Keratinocyte (primary cell): ENCODE measurements around the gene RANBP3L. TPM values are rescaled to one million over a fixed set of nuclear protein-coding genes. Genes with fewer than 3 reads are reported as not detected.

Experiments used
- DNase-seq: peaks from one replicate; pipeline ENCODE4 v3.0.0-alpha.2; 2011; ENCODE audit warnings: low read depth, missing footprints, low spot score
- FAIRE-seq: peaks from 2 replicates; lab custom pipeline; 2011; peaks lifted over from hg19 to GRCh38; lab: Jason Lieb, UNC
- H2AFZ ChIP-seq: 2 replicates; pipeline ENCODE4 v1.6.0; 2012; ENCODE audit warnings: low read length, control low read depth, inconsistent platforms; ENCODE audit not compliant: control insufficient read depth
- H3K27ac ChIP-seq: 2 replicates; pipeline ENCODE4 v1.5.1; 2011; ENCODE audit warnings: low read length; ENCODE audit not compliant: control insufficient read depth, insufficient read depth
- H3K27me3 ChIP-seq: 3 replicates; pipeline ENCODE4 v1.6.0; 2011; ENCODE audit warnings: low read length; ENCODE audit not compliant: control insufficient read depth, insufficient read depth; ENCODE audit errors: extremely low read depth
- H3K36me3 ChIP-seq, 2 experiments: 2 replicates in 1 of 2; 3 replicates in 1 of 2; pipeline ENCODE4 v1.5.1; 2011; ENCODE audit warnings: low read length in 2 of 2, mild to moderate bottlenecking in 1 of 2; ENCODE audit not compliant: control insufficient read depth in 2 of 2, insufficient read depth in 2 of 2; ENCODE audit errors: extremely low read depth in 1 of 2
- H3K4me1 ChIP-seq: 3 replicates; pipeline ENCODE4 v1.5.1; 2011; ENCODE audit warnings: low read length; ENCODE audit not compliant: control insufficient read depth, insufficient read depth; ENCODE audit errors: extremely low read depth
- H3K4me2 ChIP-seq: 3 replicates; pipeline ENCODE4 v1.6.0; 2011; ENCODE audit warnings: low read depth, low read length; ENCODE audit not compliant: control insufficient read depth, insufficient read depth; ENCODE audit errors: extremely low read depth
- H3K4me3 ChIP-seq, 3 experiments: fragments of 200-600 bp in 1 of 3; sonication (generic) in 1 of 3; 2 replicates in 2 of 3; 3 replicates in 1 of 3; pipeline ENCODE4 v1.5.1; 2011 to 2016; ENCODE audit warnings: low read length in 3 of 3, mild to moderate bottlenecking in 3 of 3, control low read depth in 2 of 3, inconsistent platforms in 1 of 3, low read depth in 1 of 3, mixed read lengths in 1 of 3, mixed run types in 1 of 3, moderate library complexity in 1 of 3; ENCODE audit not compliant: control insufficient read depth in 2 of 3, insufficient read depth in 2 of 3; ENCODE audit errors: extremely low read depth in 1 of 3
- H3K79me2 ChIP-seq: 2 replicates; pipeline ENCODE4 v1.6.0; 2012; ENCODE audit warnings: low read length; ENCODE audit not compliant: control insufficient read depth, insufficient read depth
- H3K9ac ChIP-seq: 3 replicates; pipeline ENCODE4 v1.6.0; 2011; ENCODE audit warnings: low read length; ENCODE audit not compliant: control insufficient read depth, insufficient read depth; ENCODE audit errors: extremely low read depth
- H3K9me1 ChIP-seq: 3 replicates; pipeline ENCODE4 v1.6.0; 2011; ENCODE audit warnings: low read length; ENCODE audit not compliant: control insufficient read depth, insufficient read depth; ENCODE audit errors: extremely low read depth
- H3K9me3 ChIP-seq: 2 replicates; pipeline ENCODE4 v1.5.1; 2012; ENCODE audit warnings: low read depth, low read length; ENCODE audit not compliant: control insufficient read depth
- H4K20me1 ChIP-seq: 3 replicates; pipeline ENCODE4 v1.6.0; 2011; ENCODE audit warnings: low read length; ENCODE audit not compliant: control insufficient read depth, insufficient read depth; ENCODE audit errors: extremely low read depth
- EZH2 ChIP-seq: IDR thresholded peaks from one replicate; pipeline ENCODE4 v1.6.1; 2012; ENCODE audit warnings: inconsistent platforms, mild to moderate bottlenecking, low read length, moderate library complexity
- dilution Hi-C: fragments of 300-500 bp; cut with MboI; formaldehyde crosslinking; loops from one replicate; pipeline ENCODE4 v1.7.0; 2020; ENCODE audit warnings: low sequenced_read_pairs; ENCODE audit not compliant: extremely low pct_ligation_motif_present
- polyA plus RNA-seq, 5 experiments: library from polyadenylated mRNA; depleted of rRNA in 3 of 5; stranded (reverse) in 3 of 5; stranded (forward) in 1 of 5; unstranded in 1 of 5; fragments of >200 nt; gene quantifications; 1 replicate in 1 of 5; 2 replicates in 3 of 5; 3 replicates in 1 of 5; pipeline versions ENCODE4 v1.2.1 to v1.2.3, GENCODE V29; 2011 to 2012; ENCODE audit warnings: missing spikeins in 2 of 5, low read depth in 1 of 5, low replicate concordance in 1 of 5
- TF ChIP-seq, protein P1 (sequence below), 3 experiments: IDR thresholded peaks in 1 of 3; conservative IDR thresholded peaks in 1 of 3; optimal IDR thresholded peaks in 1 of 3; 2 replicates in 2 of 3; 3 replicates in 1 of 3; pipeline versions ENCODE3 to v1.5.1; 2011; ENCODE audit warnings: low read length in 3 of 3, mild to moderate bottlenecking in 3 of 3, moderate library complexity in 2 of 3, control low read depth in 1 of 3, inconsistent platforms in 1 of 3; ENCODE audit not compliant: insufficient read depth in 2 of 3; ENCODE audit errors: extremely low read depth in 1 of 3

RANBP3L gene
- polyA plus RNA-seq, 1 donor (not counting 4 experiments of a cell fraction or from before 2014, with no cell fraction given): not detected

DNA sequence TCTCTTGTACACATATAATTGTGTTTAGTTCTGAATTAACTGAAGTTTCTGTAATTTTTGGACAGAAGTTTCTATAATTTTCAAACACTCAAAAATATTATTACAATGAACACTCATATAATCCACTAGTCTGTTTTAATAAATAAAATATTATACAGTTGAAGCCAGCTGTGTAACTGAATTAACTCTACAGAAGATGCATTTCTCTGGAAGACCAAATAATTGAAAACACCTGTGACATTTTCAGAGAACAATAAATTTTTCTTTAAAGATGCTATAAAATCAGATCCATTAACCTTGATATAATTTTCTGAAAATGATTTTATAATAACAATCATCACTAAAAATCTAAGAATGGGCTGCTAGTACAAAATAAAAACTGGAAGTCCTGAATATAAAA lies 74.7 kb downstream of the RANBP3L start:
- Histone ChIP-seq H3K79me2 (no peaks in the 10 kb centered on the region), H3K9me1 (no peaks in the 10 kb centered on the region), H2AFZ (no peak overlapping the region), H3K9me3 (no peaks in the 10 kb centered on the region), H3K4me3 (no peak overlapping the region), H3K27me3 (no peaks in the 10 kb centered on the region), H3K4me1 (no peaks in the 10 kb centered on the region), H3K36me3 (peaks cover 0 to 4% of the 10 kb centered on the region in 2 experiments), H3K27ac (no peak overlapping the region), H3K4me2 (no peak overlapping the region), H4K20me1 (no peaks in the 10 kb centered on the region), H3K9ac (no peak overlapping the region)
- no peak for FAIRE-seq
- TF ChIP-seq, protein P1, sequence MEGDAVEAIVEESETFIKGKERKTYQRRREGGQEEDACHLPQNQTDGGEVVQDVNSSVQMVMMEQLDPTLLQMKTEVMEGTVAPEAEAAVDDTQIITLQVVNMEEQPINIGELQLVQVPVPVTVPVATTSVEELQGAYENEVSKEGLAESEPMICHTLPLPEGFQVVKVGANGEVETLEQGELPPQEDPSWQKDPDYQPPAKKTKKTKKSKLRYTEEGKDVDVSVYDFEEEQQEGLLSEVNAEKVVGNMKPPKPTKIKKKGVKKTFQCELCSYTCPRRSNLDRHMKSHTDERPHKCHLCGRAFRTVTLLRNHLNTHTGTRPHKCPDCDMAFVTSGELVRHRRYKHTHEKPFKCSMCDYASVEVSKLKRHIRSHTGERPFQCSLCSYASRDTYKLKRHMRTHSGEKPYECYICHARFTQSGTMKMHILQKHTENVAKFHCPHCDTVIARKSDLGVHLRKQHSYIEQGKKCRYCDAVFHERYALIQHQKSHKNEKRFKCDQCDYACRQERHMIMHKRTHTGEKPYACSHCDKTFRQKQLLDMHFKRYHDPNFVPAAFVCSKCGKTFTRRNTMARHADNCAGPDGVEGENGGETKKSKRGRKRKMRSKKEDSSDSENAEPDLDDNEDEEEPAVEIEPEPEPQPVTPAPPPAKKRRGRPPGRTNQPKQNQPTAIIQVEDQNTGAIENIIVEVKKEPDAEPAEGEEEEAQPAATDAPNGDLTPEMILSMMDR (optimal IDR thresholded peaks at IDR 0.05 in 1 of 3, IDR thresholded peaks at IDR 0.05 in 1 of 3, conservative IDR thresholded peaks at IDR 0.05 in 1 of 3; ENCODE audit: extremely low read depth in 1 of 3, insufficient read depth in 2 of 3, low read length in 3 of 3): no peak
- no peak for TF ChIP-seq EZH2
- DNase-seq: no peak
- dilution Hi-C loops: no loop called here

DNA sequence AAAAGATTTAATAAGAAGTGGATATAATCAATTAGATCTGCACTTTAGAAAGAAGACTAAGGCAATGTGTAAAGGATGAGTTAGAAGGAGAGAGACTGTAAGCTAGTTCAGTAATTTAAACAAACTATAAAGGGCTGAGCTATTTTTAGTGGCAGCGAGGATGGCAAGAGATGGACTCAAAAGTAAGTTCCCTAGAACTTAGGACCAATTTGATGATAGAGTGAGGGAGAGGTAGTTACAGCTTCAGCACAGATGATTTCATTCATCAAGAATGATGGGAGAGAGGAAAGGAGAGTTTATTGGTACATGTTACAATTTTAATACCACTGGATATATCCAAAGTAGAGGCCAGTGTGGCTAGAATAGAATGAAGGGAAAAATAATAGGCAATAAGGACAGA lies 79.1 kb downstream of the RANBP3L start:
- H2AFZ ChIP-seq: no peak overlapping the region
- DNase-seq (no peak), FAIRE-seq (no peak)
- no peaks in the 10 kb centered on the region for H3K9me3 ChIP-seq
- dilution Hi-C loops: no loop called here
- H4K20me1 ChIP-seq: no peaks in the 10 kb centered on the region
- no peak overlapping the region for H3K27ac ChIP-seq
- peaks cover 0 to 10% of the 10 kb centered on the region in 2 experiments for H3K36me3 ChIP-seq
- no peak overlapping the region for H3K9ac ChIP-seq
- H3K9me1 ChIP-seq: no peaks in the 10 kb centered on the region
- H3K4me1 ChIP-seq: no peaks in the 10 kb centered on the region
- no peaks in the 10 kb centered on the region for H3K79me2 ChIP-seq
- TF ChIP-seq, protein P1 (optimal IDR thresholded peaks at IDR 0.05 in 1 of 3, IDR thresholded peaks at IDR 0.05 in 1 of 3, conservative IDR thresholded peaks at IDR 0.05 in 1 of 3; ENCODE audit: extremely low read depth in 1 of 3, insufficient read depth in 2 of 3, low read length in 3 of 3): no peak
- TF ChIP-seq EZH2: no peak
- no peaks in the 10 kb centered on the region for H3K27me3 ChIP-seq
- H3K4me2 ChIP-seq: no peak overlapping the region
- no peak overlapping the region for H3K4me3 ChIP-seq
